Sigmoid colon (tissue), 7 donors: ENCODE results near the gene TTC39A. TPM values are rescaled to one million over a fixed set of nuclear protein-coding genes. Genes with fewer than 3 reads are reported as not detected.
"Not testable (repeated sequence)": the region's sequence is repeated elsewhere in the genome, so short reads cannot be mapped to it uniquely, and the experiment has no call there.

Experiments
- DNase-seq: peaks from one replicate; pipeline ENCODE4 v3.0.0-alpha.2; 2019
- H3K27ac ChIP-seq, 4 donors: fragments of 200-600 bp; sonication (generic); one replicate each; pipeline ENCODE4 v1.5.1; 2016 to 2019; ENCODE audit warnings: mild to moderate bottlenecking in 1 of 4
- H3K27me3 ChIP-seq, 3 donors: fragments of 200-600 bp; sonication (generic); one replicate each; pipeline ENCODE4 v1.5.1; 2019; ENCODE audit warnings: mild to moderate bottlenecking in 1 of 3
- H3K36me3 ChIP-seq, 4 donors: fragments of 200-600 bp; sonication (generic); one replicate each; pipeline ENCODE4 v1.5.1; 2016 to 2019
- H3K4me1 ChIP-seq, 4 donors: fragments of 200-600 bp; sonication (generic); one replicate each; pipeline ENCODE4 v1.5.1; 2017 to 2019
- H3K4me3 ChIP-seq, 4 donors: fragments of 200-600 bp; sonication (generic); one replicate each; pipeline ENCODE4 v1.5.1; 2017 to 2019; ENCODE audit warnings: mild to moderate bottlenecking in 2 of 4, moderate library complexity in 1 of 4
- H3K9me3 ChIP-seq, 4 donors: fragments of 200-600 bp in 3 of 4; sonication (generic) in 3 of 4; one replicate each; pipeline versions ENCODE4 v1.5.1 to v1.6.1; 2013 to 2019
- CTCF ChIP-seq, 4 experiments: fragments of 450-650 bp in 3 of 4; fragments of 200-600 bp in 1 of 4; IDR thresholded peaks; one replicate each; pipeline ENCODE4 v1.5.1; 2016 to 2019; ENCODE audit warnings: antibody characterized with exemption in 4 of 4, mild to moderate bottlenecking in 3 of 4, moderate library complexity in 2 of 4
- EP300 ChIP-seq, 4 donors: sonication (generic); formaldehyde crosslinking; IDR thresholded peaks; one replicate each; pipeline ENCODE4 v1.6.1; 2017; ENCODE audit warnings: antibody characterized with exemption in 4 of 4
- POLR2A ChIP-seq, 2 donors: fragments of 450-650 bp; IDR thresholded peaks; one replicate each; pipeline ENCODE4 v1.6.1; 2016; ENCODE audit warnings: antibody characterized with exemption in 2 of 2, mild to moderate bottlenecking in 2 of 2, moderate library complexity in 2 of 2
- POLR2AphosphoS5 ChIP-seq, 4 donors: sonication (generic); formaldehyde crosslinking; IDR thresholded peaks; one replicate each; pipeline ENCODE4 v1.6.1; 2017; ENCODE audit warnings: antibody characterized with exemption in 4 of 4
- WGBS, 2 donors: extraction: QIAGEN DNeasy Blood & Tissue Kit; methylation state at CpG; one replicate each; pipeline ENCODE4 v1.1.7; 2013; 5-methylcytosine and 5-hydroxymethylcytosine counted together
- intact Hi-C: fragments of 100-400 bp; cut with DNase I; formaldehyde crosslinking; loops from one replicate; pipeline ENCODE4 v1.15.1; 2023
- polyA plus RNA-seq, 3 donors: library from polyadenylated mRNA; stranded (reverse); fragments of 200-250 nt; gene quantifications; one replicate each; pipeline ENCODE4 v1.2.3, GENCODE V29; 2013
- total RNA-seq, 4 donors: library from RNA; depleted of rRNA; stranded (reverse); fragments of >200 nt; gene quantifications; one replicate each; pipeline ENCODE4 v1.1.0, GENCODE V29; 2016
- donor health status: healthy with polysubstance abuse.
- donor health status: Bipolar disorder and iron deficiency.
- donor health status: healthy.

TTC39A gene
- total and polyA plus RNA-seq, 7 donors: under 0.01 to 71.7 (median 16.3) TPM; not detected in 1

- Histone ChIP-seq H3K27ac (peak overlapping the region in 2 of 4 donors; percentile 62 to 76), H3K9me3 (no peaks in the 10 kb centered on the region), H3K36me3 (no peaks in the 10 kb centered on the region), H3K27me3 (no peaks in the 10 kb centered on the region), H3K4me1 (peaks cover 0 to 87% (median 64%) of the 10 kb centered on the region in 4 donors), H3K4me3 (no peak overlapping the region)
- WGBS, 2 donors: 92% methylated on average over 4 of the region's 4 CpGs
- DNase-seq: no peak
- no peak for TF ChIP-seq POLR2AphosphoS5 (IDR thresholded peaks at IDR 0.05)
- intact Hi-C loops: no loop called here
Observed at GRCh38 chr1:51263147-51263877, 67.0 kb downstream of the TTC39A start.

DNA sequence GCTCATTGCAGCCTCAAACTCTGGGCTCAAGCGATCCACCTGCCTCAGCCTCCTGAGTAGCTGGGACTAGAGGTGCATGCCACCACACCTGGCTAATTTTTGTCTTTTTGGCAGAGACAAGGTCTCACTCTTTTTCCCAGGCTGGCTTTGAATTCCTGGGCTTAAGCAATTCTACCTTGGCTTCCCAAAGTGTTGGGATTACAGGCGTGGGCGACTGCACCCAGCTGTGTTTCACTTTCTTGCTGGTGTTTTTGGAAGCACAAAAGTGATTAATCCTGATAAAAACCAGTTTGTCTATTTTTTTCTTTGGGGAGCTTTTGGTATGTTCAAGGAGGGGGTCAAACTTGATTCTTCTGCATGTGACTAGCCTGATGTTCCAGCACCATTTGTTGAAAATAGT lies 75.0 kb downstream of the TTC39A start:
- 85 to 91% methylated on average over 3 of the region's 3 CpGs for WGBS, 2 donors
- Histone ChIP-seq H3K27ac (no peak overlapping the region), H3K4me1 (peaks cover 0 to 40% (median 17%) of the 10 kb centered on the region in 4 donors), H3K27me3 (no peaks in the 10 kb centered on the region), H3K36me3 (no peaks in the 10 kb centered on the region), H3K9me3 (no peaks in the 10 kb centered on the region), H3K4me3 (no peak overlapping the region)
- no peak for TF ChIP-seq POLR2A (IDR thresholded peaks at IDR 0.05)
- intact Hi-C loops: no loop called here
- no peak for DNase-seq

- 90 to 91% methylated on average over 5 of the region's 5 CpGs for WGBS, 2 donors
- Histone ChIP-seq H3K4me1 (peaks cover 0 to 40% (median 14%) of the 10 kb centered on the region in 4 donors), H3K27ac (no peak overlapping the region), H3K4me3 (no peak overlapping the region), H3K27me3 (no peaks in the 10 kb centered on the region), H3K36me3 (no peaks in the 10 kb centered on the region), H3K9me3 (no peaks in the 10 kb centered on the region)
- intact Hi-C loops: no loop called here
- no peak for TF ChIP-seq CTCF (IDR thresholded peaks at IDR 0.05)
- no peak for TF ChIP-seq POLR2AphosphoS5 (IDR thresholded peaks at IDR 0.05)
- TF ChIP-seq POLR2A (IDR thresholded peaks at IDR 0.05): no peak
- TF ChIP-seq EP300 (IDR thresholded peaks at IDR 0.05): no peak
- DNase-seq: no peak
Observed at GRCh38 chr1:51253691-51254090, 76.7 kb downstream of the TTC39A start.

GRCh38 chr1:51252366-51252765 lies 78.0 kb downstream of the TTC39A start:
- 92 to 93% methylated on average over 6 of the region's 6 CpGs for WGBS, 2 donors
- Histone ChIP-seq H3K36me3 (no peaks in the 10 kb centered on the region), H3K9me3 (no peaks in the 10 kb centered on the region), H3K27me3 (no peaks in the 10 kb centered on the region), H3K27ac (no peak overlapping the region), H3K4me1 (peaks cover 0 to 39% (median 12%) of the 10 kb centered on the region in 4 donors), H3K4me3 (no peak overlapping the region)
- intact Hi-C loops: no loop called here
- DNase-seq: no peak
- TF ChIP-seq CTCF (IDR thresholded peaks at IDR 0.05) (no peak), POLR2A (IDR thresholded peaks at IDR 0.05) (no peak), POLR2AphosphoS5 (IDR thresholded peaks at IDR 0.05) (no peak), EP300 (IDR thresholded peaks at IDR 0.05) (no peak)

- H3K27me3 ChIP-seq, H3K4me3 ChIP-seq, intact Hi-C loops, H3K9me3 ChIP-seq, H3K36me3 ChIP-seq, DNase-seq, H3K27ac ChIP-seq: not testable (repeated sequence)
- WGBS, 2 donors: 98 to 99% methylated on average over 20 of the region's 20 CpGs
- peaks cover 0 to 50% (median 12%) of the 10 kb centered on the region in 4 donors for H3K4me1 ChIP-seq
Observed at GRCh38 chr1:51251165-51251564, 79.2 kb downstream of the TTC39A start.

DNA sequence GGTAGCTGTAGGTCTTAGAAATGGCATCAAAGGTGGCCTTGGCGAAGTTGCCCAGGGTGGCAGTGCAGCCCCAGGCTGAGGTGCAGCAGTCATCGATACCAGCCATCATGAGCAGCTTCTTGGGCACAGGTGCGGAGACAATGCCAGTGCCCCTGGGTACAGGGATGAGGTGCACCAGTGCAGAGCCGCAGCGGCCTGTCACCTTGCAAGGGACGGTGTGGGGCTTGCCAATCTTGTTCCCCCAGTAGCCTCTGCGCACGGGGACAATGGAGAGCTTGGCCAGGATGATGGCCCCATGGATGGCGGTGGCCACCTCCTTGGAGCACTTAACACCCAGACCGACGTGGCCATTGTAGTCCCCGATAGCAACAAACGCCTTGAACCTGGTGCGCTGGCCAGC lies 79.6 kb downstream of the TTC39A start:
- H3K27me3 ChIP-seq, H3K4me3 ChIP-seq, H3K9me3 ChIP-seq, H3K36me3 ChIP-seq, H3K27ac ChIP-seq, intact Hi-C loops, DNase-seq: not testable (repeated sequence)
- H3K4me1 ChIP-seq: peaks cover 0 to 50% (median 11%) of the 10 kb centered on the region in 4 donors
- 97 to 98% methylated on average over 14 of the region's 14 CpGs for WGBS, 2 donors

GRCh38 chr1:51249445-51249844 lies 80.9 kb downstream of the TTC39A start:
- H3K27ac ChIP-seq: no peak overlapping the region
- 93 to 95% methylated on average over 1 of the region's 1 CpG for WGBS, 2 donors
- H3K4me3 ChIP-seq: no peak overlapping the region
- H3K4me1 ChIP-seq: peaks cover 0 to 38% (median 8%) of the 10 kb centered on the region in 4 donors
- TF ChIP-seq POLR2AphosphoS5 (IDR thresholded peaks at IDR 0.05): no peak
- TF ChIP-seq CTCF (IDR thresholded peaks at IDR 0.05): no peak
- TF ChIP-seq POLR2A (IDR thresholded peaks at IDR 0.05): no peak
- no peak for TF ChIP-seq EP300 (IDR thresholded peaks at IDR 0.05)
- H3K36me3 ChIP-seq: no peaks in the 10 kb centered on the region
- intact Hi-C loops: no loop called here
- no peaks in the 10 kb centered on the region for H3K27me3 ChIP-seq
- no peaks in the 10 kb centered on the region for H3K9me3 ChIP-seq
- DNase-seq: no peak
